SK-N-MC (cell line): ENCODE data around the gene REPS2.

Source experiments
- EZH2 ChIP-seq: fragments of 200-600 bp; sonication (generic); IDR thresholded peaks from one replicate; pipeline ENCODE4 v1.6.1; 2017; ENCODE audit warnings: antibody characterized with exemption
- POLR2AphosphoS5 ChIP-seq: IDR thresholded peaks from 2 replicates; pipeline ENCODE4 v1.6.1; 2012; ENCODE audit warnings: mild to moderate bottlenecking, low read depth, low read length, borderline replicate concordance

- TF ChIP-seq EZH2, result no peak
- no peak for TF ChIP-seq POLR2AphosphoS5
Measured at GRCh38 chrX:16914058-16914457, 32.4 kb upstream of the REPS2 start.
